Panc1 (cell line): ENCODE results near the gene SNX9.

Experiments used
- REST ChIP-seq, 2 experiments: IDR thresholded peaks; 2 replicates each; pipeline ENCODE4 v1.6.1; 2011 to 2012; ENCODE audit warnings: low read depth in 2 of 2, control low read depth in 1 of 2, low read length in 1 of 2, mild to moderate bottlenecking in 1 of 2, moderate library complexity in 1 of 2; ENCODE audit not compliant: insufficient read depth in 1 of 2
- TF ChIP-seq, protein P1 (sequence below): fragments of 450-650 bp; IDR thresholded peaks from 2 replicates; pipeline ENCODE4 v1.5.1; 2017; ENCODE audit warnings: mild to moderate bottlenecking

- TF ChIP-seq, protein P1, sequence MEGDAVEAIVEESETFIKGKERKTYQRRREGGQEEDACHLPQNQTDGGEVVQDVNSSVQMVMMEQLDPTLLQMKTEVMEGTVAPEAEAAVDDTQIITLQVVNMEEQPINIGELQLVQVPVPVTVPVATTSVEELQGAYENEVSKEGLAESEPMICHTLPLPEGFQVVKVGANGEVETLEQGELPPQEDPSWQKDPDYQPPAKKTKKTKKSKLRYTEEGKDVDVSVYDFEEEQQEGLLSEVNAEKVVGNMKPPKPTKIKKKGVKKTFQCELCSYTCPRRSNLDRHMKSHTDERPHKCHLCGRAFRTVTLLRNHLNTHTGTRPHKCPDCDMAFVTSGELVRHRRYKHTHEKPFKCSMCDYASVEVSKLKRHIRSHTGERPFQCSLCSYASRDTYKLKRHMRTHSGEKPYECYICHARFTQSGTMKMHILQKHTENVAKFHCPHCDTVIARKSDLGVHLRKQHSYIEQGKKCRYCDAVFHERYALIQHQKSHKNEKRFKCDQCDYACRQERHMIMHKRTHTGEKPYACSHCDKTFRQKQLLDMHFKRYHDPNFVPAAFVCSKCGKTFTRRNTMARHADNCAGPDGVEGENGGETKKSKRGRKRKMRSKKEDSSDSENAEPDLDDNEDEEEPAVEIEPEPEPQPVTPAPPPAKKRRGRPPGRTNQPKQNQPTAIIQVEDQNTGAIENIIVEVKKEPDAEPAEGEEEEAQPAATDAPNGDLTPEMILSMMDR: no peak
- no peak for TF ChIP-seq REST (IDR thresholded peaks at IDR 0.05; ENCODE audit: insufficient read depth in 1 of 2, low read depth in 2 of 2, low read length in 1 of 2)
Observed at GRCh38 chr6:157867981-157868380, 44.9 kb downstream of the SNX9 start.
